ENCODE results near the gene MCRIP1.
A peak's percentile ranks its signal among the peaks of the same experiment; 100 is the strongest.

- TF ChIP-seq C11orf30 (IDR thresholded peaks at IDR 0.05; ENCODE audit: low read depth) (no peak), CEBPB (tag; IDR thresholded peaks at IDR 0.05) (peak; percentile 90), RBBP5 (IDR thresholded peaks at IDR 0.05; ENCODE audit: borderline replicate concordance, insufficient read depth, low read length, poor library complexity, severe bottlenecking) (peak; percentile 20), IRF1 (CRISPR knock-in tag; IDR thresholded peaks at IDR 0.05; ENCODE audit: borderline replicate concordance) (no peak), NCOA1 (IDR thresholded peaks at IDR 0.05; ENCODE audit: low read depth) (no peak), ZBTB49 (CRISPR knock-in tag; IDR thresholded peaks at IDR 0.05; ENCODE audit: borderline replicate concordance) (no peak), KDM1A (IDR thresholded peaks at IDR 0.05) (no peak), ATF3 (IDR thresholded peaks at IDR 0.05) (no peak), ATF3 (CRISPR knock-in tag; conservative IDR thresholded peaks at IDR 0.05) (no peak), POLR2AphosphoS5 (IDR thresholded peaks at IDR 0.05; ENCODE audit: control insufficient read depth, insufficient read depth, low read depth, low read length) (no peak; the same call in none of the 2 replicates), NONO (IDR thresholded peaks at IDR 0.05; ENCODE audit: low read depth in 2 of 2, low read length in 1 of 2) (no peak), RBFOX2 (IDR thresholded peaks at IDR 0.05; ENCODE audit: low read depth, low read length) (peak; percentile 72), KLF1 (tag; IDR thresholded peaks at IDR 0.05) (no peak), MAZ (CRISPR knock-in tag; conservative IDR thresholded peaks at IDR 0.05 in 1 of 2, IDR thresholded peaks at IDR 0.05 in 1 of 2) (no peak), EZH2 (IDR thresholded peaks at IDR 0.05; ENCODE audit: borderline replicate concordance, low read depth, low read length) (no peak)
Observed at GRCh38 chr17:81858967-81859905, 26.1 kb upstream of the MCRIP1 start.

Data from K562 (cell line).